ENCODE measurements around the gene C1orf159.
A peak's percentile ranks its signal among the peaks of the same experiment; 100 is the strongest.
"Not testable (repeated sequence)": the region's sequence is repeated elsewhere in the genome, so short reads cannot be mapped to it uniquely, and the experiment has no call there.

The C1orf159 gene

GRCh38 chr1:1067284-1067859 lies 48.5 kb downstream of the C1orf159 start:
- DNase-seq (ENCODE audit: low spot score): no peak

- peak; percentile 23 for DNase-seq (ENCODE audit: low spot score)
Measured at GRCh38 chr1:1066403-1067283, 49.2 kb downstream of the C1orf159 start.

- not testable (repeated sequence) for DNase-seq (ENCODE audit: low spot score)
Measured at GRCh38 chr1:1065940-1066304, 50.0 kb downstream of the C1orf159 start.

- no peak for DNase-seq (ENCODE audit: low spot score)
Measured at GRCh38 chr1:1065265-1065939, 50.5 kb downstream of the C1orf159 start.

GRCh38 chr1:1063945-1064831 lies 51.7 kb downstream of the C1orf159 start:
- DNase-seq (ENCODE audit: low spot score): no peak

- DNase-seq (ENCODE audit: low spot score): no peak
Measured at GRCh38 chr1:1063261-1063944, 52.5 kb downstream of the C1orf159 start.

- DNase-seq (ENCODE audit: low spot score): no peak
Measured at GRCh38 chr1:1062348-1063163, 53.3 kb downstream of the C1orf159 start.

GRCh38 chr1:1061682-1062345 lies 54.1 kb downstream of the C1orf159 start:
- no peak for DNase-seq (ENCODE audit: low spot score)

- DNase-seq (ENCODE audit: low spot score): no peak
Measured at GRCh38 chr1:1060281-1061000, 55.4 kb downstream of the C1orf159 start.

- DNase-seq (ENCODE audit: low spot score): peak; percentile 71
Measured at GRCh38 chr1:1059494-1060280, 56.2 kb downstream of the C1orf159 start.

- DNase-seq (ENCODE audit: low spot score): no peak
Measured at GRCh38 chr1:1058921-1059493, 56.9 kb downstream of the C1orf159 start.

- DNase-seq (ENCODE audit: low spot score): no peak
Measured at GRCh38 chr1:1058088-1058905, 57.6 kb downstream of the C1orf159 start.

GRCh38 chr1:1057769-1058087 lies 58.2 kb downstream of the C1orf159 start:
- DNase-seq (ENCODE audit: low spot score): not testable (repeated sequence)

GRCh38 chr1:1055841-1056736 lies 59.8 kb downstream of the C1orf159 start:
- no peak for DNase-seq (ENCODE audit: low spot score)

- DNase-seq (ENCODE audit: low spot score): no peak
Measured at GRCh38 chr1:1054971-1055370, 60.9 kb downstream of the C1orf159 start.

GRCh38 chr1:1054099-1054700 lies 61.7 kb downstream of the C1orf159 start:
- DNase-seq (ENCODE audit: low spot score): no peak

Data from putamen (tissue), 1 donor.